HepG2 (cell line): ENCODE results near the gene FSCN2. TPM values are rescaled to one million over a fixed set of nuclear protein-coding genes. Genes with fewer than 3 reads are reported as not detected.
A peak's percentile ranks its signal among the peaks of the same experiment; 100 is the strongest.

Source experiments
- ATF7 ChIP-seq, 2 experiments: fragments of 450-650 bp in 1 of 2; sonication (generic) in 1 of 2; formaldehyde crosslinking in 1 of 2; IDR thresholded peaks; 2 replicates each; pipeline versions ENCODE4 v1.4.0 to v1.6.1; 2016 to 2020; ENCODE audit warnings: antibody characterized with exemption in 1 of 2, mild to moderate bottlenecking in 1 of 2, missing genetic modification reagents in 1 of 2
- CCAR2 ChIP-seq: fragments of 200-400 bp; formaldehyde crosslinking; optimal IDR thresholded peaks from 2 replicates; pipeline ENCODE3; 2018; ENCODE audit warnings: low read depth, mild to moderate bottlenecking, low read length, moderate library complexity
- CHD4 ChIP-seq: fragments of 200-600 bp; sonication (generic); IDR thresholded peaks from 2 replicates; pipeline ENCODE4 v1.7.0; 2017; ENCODE audit warnings: mild to moderate bottlenecking, low read length, borderline replicate concordance
- FOXO1 ChIP-seq: sonication (generic); formaldehyde crosslinking; IDR thresholded peaks from 2 replicates; pipeline ENCODE4 v1.4.0; 2020; ENCODE audit warnings: missing genetic modification reagents
- KMT2B ChIP-seq: IDR thresholded peaks from 2 replicates; pipeline ENCODE4 v1.6.1; 2016; ENCODE audit warnings: missing genetic modification reagents, missing compliant biosample characterization
- MAZ ChIP-seq, 2 experiments: sonication (generic) in 1 of 2; formaldehyde crosslinking in 1 of 2; IDR thresholded peaks; 2 replicates each; pipeline versions ENCODE4 v1.5.0 to v1.6.1; 2012 to 2020; ENCODE audit warnings: low read depth in 2 of 2, mild to moderate bottlenecking in 2 of 2, borderline replicate concordance in 1 of 2, improper control_type of control experiment in 1 of 2, low read length in 1 of 2, missing genetic modification reagents in 1 of 2, moderate library complexity in 1 of 2
- NCOR1 ChIP-seq: fragments of 200-600 bp; sonication (generic); IDR thresholded peaks from 2 replicates; pipeline ENCODE4 v1.7.0; 2017; ENCODE audit warnings: antibody characterized with exemption, low read length, borderline replicate concordance
- PAWR ChIP-seq: sonication (generic); formaldehyde crosslinking; IDR thresholded peaks from 2 replicates; pipeline ENCODE4 v1.4.0; 2020; ENCODE audit warnings: missing genetic modification reagents, mild to moderate bottlenecking, borderline replicate concordance
- PAX8 ChIP-seq: sonication (generic); formaldehyde crosslinking; IDR thresholded peaks from 2 replicates; pipeline ENCODE4 v1.8.0; 2022; ENCODE audit warnings: mild to moderate bottlenecking, missing genetic modification reagents, borderline replicate concordance
- PRMT3 ChIP-seq: sonication (generic); formaldehyde crosslinking; IDR thresholded peaks from 2 replicates; pipeline ENCODE4 v1.8.1; 2022; ENCODE audit warnings: low read depth, mild to moderate bottlenecking, moderate library complexity, missing genetic modification reagents, borderline replicate concordance
- SMAD9 ChIP-seq: sonication (generic); formaldehyde crosslinking; IDR thresholded peaks from 2 replicates; pipeline ENCODE4 v1.5.1; 2020; ENCODE audit warnings: mild to moderate bottlenecking, missing genetic modification reagents
- SMARCE1 ChIP-seq: fragments of 450-650 bp; IDR thresholded peaks from 2 replicates; pipeline ENCODE4 v1.6.1; 2017; ENCODE audit warnings: borderline replicate concordance
- TFE3 ChIP-seq: IDR thresholded peaks from 2 replicates; pipeline ENCODE4 v1.6.1; 2016
- ZFP82 ChIP-seq: sonication (generic); formaldehyde crosslinking; IDR thresholded peaks from 2 replicates; pipeline ENCODE4 v1.5.1; 2020; ENCODE audit warnings: mild to moderate bottlenecking, missing genetic modification reagents, borderline replicate concordance
- ZMYM3 ChIP-seq: sonication (generic); formaldehyde crosslinking; IDR thresholded peaks from 2 replicates; pipeline ENCODE4 v1.5.1; 2020; ENCODE audit warnings: mild to moderate bottlenecking, missing genetic modification reagents
- ZNF12 ChIP-seq: sonication (generic); formaldehyde crosslinking; IDR thresholded peaks from 2 replicates; pipeline ENCODE4 v1.5.0; 2020; ENCODE audit warnings: missing genetic modification reagents
- ZNF235 ChIP-seq: sonication (generic); formaldehyde crosslinking; IDR thresholded peaks from 2 replicates; pipeline ENCODE4 v1.8.1; 2023; ENCODE audit warnings: mild to moderate bottlenecking, missing genetic modification reagents, borderline replicate concordance
- ZNF282 ChIP-seq: fragments of 450-650 bp; IDR thresholded peaks from 2 replicates; pipeline ENCODE4 v1.6.1; 2018; ENCODE audit not compliant: partially characterized antibody
- ZNF607 ChIP-seq: sonication (generic); formaldehyde crosslinking; IDR thresholded peaks from 2 replicates; pipeline ENCODE4 v1.5.1; 2020; ENCODE audit warnings: missing genetic modification reagents, mild to moderate bottlenecking, borderline replicate concordance
- ZNF644 ChIP-seq: IDR thresholded peaks from 2 replicates; pipeline ENCODE4 v1.6.1; 2016; ENCODE audit warnings: low read depth
- ZNF768 ChIP-seq: sonication (generic); formaldehyde crosslinking; IDR thresholded peaks from 2 replicates; pipeline ENCODE4 v1.4.0; 2020; ENCODE audit warnings: missing genetic modification reagents
- ZNF790 ChIP-seq: sonication (generic); formaldehyde crosslinking; IDR thresholded peaks from 2 replicates; pipeline ENCODE4 v1.8.0; 2022; ENCODE audit warnings: missing genetic modification reagents, mild to moderate bottlenecking, borderline replicate concordance
- ZSCAN20 ChIP-seq: sonication (generic); formaldehyde crosslinking; IDR thresholded peaks from 2 replicates; pipeline ENCODE4 v1.4.0; 2020; ENCODE audit warnings: missing genetic modification reagents, mild to moderate bottlenecking, borderline replicate concordance
- ZSCAN9 ChIP-seq: IDR thresholded peaks from 2 replicates; pipeline ENCODE4 v1.6.1; 2016; ENCODE audit warnings: borderline replicate concordance
- polyA plus RNA-seq, 8 experiments: library from polyadenylated mRNA; depleted of rRNA in 3 of 8; stranded (reverse) in 7 of 8; unstranded in 1 of 8; fragments of >200 nt; fragmentation: Illumina TruSeq in 4 of 8; extraction: Trizol in 4 of 8; gene quantifications; 2 replicates each; pipeline versions ENCODE4 v1.2.1 to v1.2.3, GENCODE V29; 2011 to 2016; ENCODE audit warnings: low read depth in 4 of 8, missing spikeins in 1 of 8, mixed read lengths in 1 of 8; ENCODE audit not compliant: insufficient read depth in 1 of 8
- total RNA-seq, 5 experiments: library from RNA; depleted of rRNA; stranded (reverse); fragments of >200 nt; fragmentation: Illumina TruSeq; extraction: Trizol; gene quantifications; 2 replicates each; pipeline ENCODE4 v1.2.3, GENCODE V29; 2016; ENCODE audit warnings: low read depth in 1 of 5
- TF ChIP-seq, protein P1 (sequence below): sonication (generic); formaldehyde crosslinking; IDR thresholded peaks from 2 replicates; pipeline ENCODE4 v1.4.0; 2020; ENCODE audit warnings: missing genetic modification reagents
- TF ChIP-seq, protein P2 (sequence below): IDR thresholded peaks from 2 replicates; pipeline ENCODE4 v1.6.1; 2016; ENCODE audit warnings: mild to moderate bottlenecking

The FSCN2 gene
- total and polyA plus RNA-seq, 2 of the 13 experiments (the other 11 are each of a cell fraction or from before 2014, with no cell fraction given) = 0.09 TPM; not detected in 1

- TF ChIP-seq ZNF607 (CRISPR knock-in tag) (peak; percentile 88), ZNF790 (CRISPR knock-in tag) (peak; percentile 89; the same call in 1 of the 2 replicates), ZMYM3 (CRISPR knock-in tag) (no peak), ZSCAN9 (peak; percentile 93; the same call in 1 of the 2 replicates), SMARCE1 (no peak), TFE3 (CRISPR knock-in tag) (no peak), FOXO1 (CRISPR knock-in tag) (no peak), ZNF644 (CRISPR knock-in tag) (no peak), SMAD9 (CRISPR knock-in tag) (no peak), PAX8 (CRISPR knock-in tag) (no peak; the same call in 1 of the 2 replicates), MAZ (IDR thresholded peaks at IDR 0.05; ENCODE audit: borderline replicate concordance, low read depth, low read length) (peak; percentile 58; the same call in 1 of the 2 replicates), MAZ (CRISPR knock-in tag; IDR thresholded peaks at IDR 0.05; ENCODE audit: low read depth) (peak; percentile 82), CHD4 (peak; percentile 65; the same call in 1 of the 2 replicates), ZNF235 (peak; percentile 43; the same call in 1 of the 2 replicates), ZNF12 (CRISPR knock-in tag) (no peak; the same call in 1 of the 2 replicates), ZNF282 (no peak), NCOR1 (no peak), ZNF768 (CRISPR knock-in tag) (peak; percentile 69), PRMT3 (CRISPR knock-in tag) (no peak), CCAR2 (no peak), PAWR (CRISPR knock-in tag) (0 out of 2 replicates have a peak, but pooled peaks have one; percentile 60), ZSCAN20 (CRISPR knock-in tag) (peak; percentile 87), ATF7 (IDR thresholded peaks at IDR 0.05) (no peak), ATF7 (CRISPR knock-in tag; IDR thresholded peaks at IDR 0.05) (no peak), KMT2B (CRISPR knock-in tag) (0 out of 2 replicates have a peak, but pooled peaks have one; percentile 39), ZFP82 (CRISPR knock-in tag) (peak; percentile 97; the same call in 1 of the 2 replicates)
- TF ChIP-seq, protein P1, sequence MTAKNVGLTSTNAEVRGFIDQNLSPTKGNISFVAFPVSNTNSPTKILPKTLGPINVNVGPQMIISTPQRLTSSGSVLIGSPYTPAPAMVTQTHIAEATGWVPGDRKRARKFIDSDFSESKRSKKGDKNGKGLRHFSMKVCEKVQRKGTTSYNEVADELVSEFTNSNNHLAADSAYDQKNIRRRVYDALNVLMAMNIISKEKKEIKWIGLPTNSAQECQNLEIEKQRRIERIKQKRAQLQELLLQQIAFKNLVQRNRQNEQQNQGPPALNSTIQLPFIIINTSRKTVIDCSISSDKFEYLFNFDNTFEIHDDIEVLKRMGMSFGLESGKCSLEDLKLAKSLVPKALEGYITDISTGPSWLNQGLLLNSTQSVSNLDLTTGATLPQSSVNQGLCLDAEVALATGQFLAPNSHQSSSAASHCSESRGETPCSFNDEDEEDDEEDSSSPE (CRISPR knock-in tag) = no peak
- TF ChIP-seq, protein P2, sequence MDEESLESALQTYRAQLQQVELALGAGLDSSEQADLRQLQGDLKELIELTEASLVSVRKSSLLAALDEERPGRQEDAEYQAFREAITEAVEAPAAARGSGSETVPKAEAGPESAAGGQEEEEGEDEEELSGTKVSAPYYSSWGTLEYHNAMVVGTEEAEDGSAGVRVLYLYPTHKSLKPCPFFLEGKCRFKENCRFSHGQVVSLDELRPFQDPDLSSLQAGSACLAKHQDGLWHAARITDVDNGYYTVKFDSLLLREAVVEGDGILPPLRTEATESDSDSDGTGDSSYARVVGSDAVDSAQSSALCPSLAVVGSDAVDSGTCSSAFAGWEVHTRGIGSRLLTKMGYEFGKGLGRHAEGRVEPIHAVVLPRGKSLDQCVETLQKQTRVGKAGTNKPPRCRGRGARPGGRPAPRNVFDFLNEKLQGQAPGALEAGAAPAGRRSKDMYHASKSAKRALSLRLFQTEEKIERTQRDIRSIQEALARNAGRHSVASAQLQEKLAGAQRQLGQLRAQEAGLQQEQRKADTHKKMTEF = peak; percentile 36; the same call in 1 of the 2 replicates
Measured at GRCh38 chr17:81512562-81513371, 15.4 kb upstream of the FSCN2 start, which contains the start of gene ACTG1 (continued).
